ENCODE data around the gene CHCHD10.

The CHCHD10 gene

DNA sequence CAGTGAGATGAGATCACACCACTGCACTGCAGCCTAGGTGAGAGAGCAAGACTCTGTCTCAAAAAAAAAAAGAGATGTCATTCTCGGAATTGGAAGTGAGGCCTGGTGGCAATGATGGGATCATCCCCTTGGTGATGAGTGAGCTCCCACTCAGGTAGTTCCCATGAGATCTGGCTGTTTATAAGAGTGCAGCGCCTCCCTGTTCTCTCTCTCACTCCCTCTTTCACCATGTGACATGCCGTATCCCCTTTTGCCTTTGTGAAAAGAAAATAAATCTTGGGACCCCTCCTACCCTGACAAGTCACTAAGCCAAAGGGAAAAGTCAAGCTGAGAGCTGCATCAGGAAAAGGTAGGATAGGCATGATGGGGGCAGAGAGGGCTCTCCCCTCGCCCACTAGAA, 45.6 kb downstream of the CHCHD10 start:
- no peak for DNase-seq
- no peak overlapping the region for H3K18ac ChIP-seq (ENCODE audit: low read depth in 1 of 2, low read length in 2 of 2)
- H3K23ac ChIP-seq (ENCODE audit: low read length in 2 of 2) = no peak overlapping the region
- 95% methylated on average over 3 of the region's 4 CpGs for WGBS
- H2BK12ac ChIP-seq (ENCODE audit: low read length in 2 of 2) = no peak overlapping the region
- no peaks in the 10 kb centered on the region for H3K9me3 ChIP-seq (ENCODE audit: control insufficient read depth, low read length)
- no peak overlapping the region for H3K14ac ChIP-seq (ENCODE audit: low read length in 2 of 2)
- no peak overlapping the region for H3K4me2 ChIP-seq (ENCODE audit: low read length, poor library complexity, severe bottlenecking)
- no peak overlapping the region for H3K4ac ChIP-seq (ENCODE audit: low read depth in 1 of 2, low read length in 2 of 2)
- no peaks in the 10 kb centered on the region for H3K79me1 ChIP-seq (replicated peaks; ENCODE audit: low read length, poor library complexity, severe bottlenecking)
- no peak overlapping the region for H2AK5ac ChIP-seq (ENCODE audit: low read length, severe bottlenecking)
- H3K27me3 ChIP-seq (ENCODE audit: control insufficient read depth in 1 of 2, insufficient read depth in 1 of 2, low read length in 2 of 2) = peaks cover 0 to 3% of the 10 kb centered on the region in 2 experiments
- no peak overlapping the region for H2AFZ ChIP-seq (ENCODE audit: low read depth, low read length)
- no peaks in the 10 kb centered on the region for H3K36me3 ChIP-seq (ENCODE audit: control insufficient read depth in 1 of 2, insufficient read depth in 2 of 2, low read depth in 1 of 2, low read length in 2 of 2)
- H2BK120ac ChIP-seq (ENCODE audit: low read depth, low read length) = no peak overlapping the region
- no peak overlapping the region for H4K91ac ChIP-seq (ENCODE audit: low read length)
- no peak overlapping the region for H3K4me3 ChIP-seq (ENCODE audit: insufficient read depth in 1 of 2, low read depth in 1 of 2, low read length in 2 of 2)
- peaks cover 3% of the 10 kb centered on the region for H3K4me1 ChIP-seq (ENCODE audit: control insufficient read depth, insufficient read depth, low read depth, low read length)
- no peak overlapping the region for H2BK15ac ChIP-seq (ENCODE audit: low read depth, poor library complexity, severe bottlenecking)
- no peak overlapping the region for H4K8ac ChIP-seq (ENCODE audit: low read length)
- H3K27ac ChIP-seq (ENCODE audit: low read length, poor library complexity, severe bottlenecking) = no peak overlapping the region
- H2BK5ac ChIP-seq (ENCODE audit: low read depth, low read length, poor library complexity, severe bottlenecking) = no peak overlapping the region
- H3K9ac ChIP-seq (ENCODE audit: low read length) = no peak overlapping the region

DNA sequence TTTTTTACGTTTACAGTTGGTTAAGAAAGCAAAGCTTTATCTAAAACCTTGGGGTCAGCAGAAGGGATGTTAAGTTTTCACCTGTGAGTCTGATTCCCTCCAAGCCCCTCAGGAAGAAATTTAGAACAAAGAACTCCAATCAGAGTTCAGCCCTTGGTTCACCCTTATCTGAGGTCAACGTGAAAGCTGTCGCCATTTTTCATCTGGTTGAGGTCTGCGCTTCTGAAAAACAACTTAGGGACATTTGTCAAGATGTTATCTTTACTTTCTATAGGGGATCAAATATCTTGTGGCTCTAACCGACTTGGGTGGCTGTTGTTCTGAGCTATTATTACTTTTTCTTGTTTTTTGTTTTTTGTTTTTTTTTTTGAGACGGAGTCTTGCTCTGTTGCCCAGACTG, 46.9 kb downstream of the CHCHD10 start:
- Histone ChIP-seq H2BK12ac (ENCODE audit: low read length in 2 of 2) (no peak overlapping the region), H3K23ac (ENCODE audit: low read length in 2 of 2) (no peak overlapping the region), H2BK120ac (ENCODE audit: low read depth, low read length) (no peak overlapping the region), H2BK5ac (ENCODE audit: low read depth, low read length, poor library complexity, severe bottlenecking) (no peak overlapping the region), H4K8ac (ENCODE audit: low read length) (no peak overlapping the region), H3K79me1 (replicated peaks; ENCODE audit: low read length, poor library complexity, severe bottlenecking) (peaks cover 6% of the 10 kb centered on the region), H3K4me1 (ENCODE audit: control insufficient read depth, insufficient read depth, low read depth, low read length) (peaks cover 8% of the 10 kb centered on the region), H3K18ac (ENCODE audit: low read depth in 1 of 2, low read length in 2 of 2) (no peak overlapping the region), H3K14ac (ENCODE audit: low read length in 2 of 2) (no peak overlapping the region), H2AK5ac (ENCODE audit: low read length, severe bottlenecking) (no peak overlapping the region), H3K9ac (ENCODE audit: low read length) (no peak overlapping the region), H3K4me3 (ENCODE audit: insufficient read depth in 1 of 2, low read depth in 1 of 2, low read length in 2 of 2) (no peak overlapping the region), H3K27me3 (ENCODE audit: control insufficient read depth in 1 of 2, insufficient read depth in 1 of 2, low read length in 2 of 2) (no peaks in the 10 kb centered on the region), H3K4ac (ENCODE audit: low read depth in 1 of 2, low read length in 2 of 2) (no peak overlapping the region), H3K27ac (ENCODE audit: low read length, poor library complexity, severe bottlenecking) (no peak overlapping the region), H2BK15ac (ENCODE audit: low read depth, poor library complexity, severe bottlenecking) (no peak overlapping the region), H3K36me3 (ENCODE audit: control insufficient read depth in 1 of 2, insufficient read depth in 2 of 2, low read depth in 1 of 2, low read length in 2 of 2) (no peaks in the 10 kb centered on the region), H2AFZ (ENCODE audit: low read depth, low read length) (no peak overlapping the region), H3K9me3 (ENCODE audit: control insufficient read depth, low read length) (no peaks in the 10 kb centered on the region), H4K91ac (ENCODE audit: low read length) (no peak overlapping the region), H3K4me2 (ENCODE audit: low read length, poor library complexity, severe bottlenecking) (no peak overlapping the region)
- WGBS = 80% methylated on average over 6 of the region's 6 CpGs
- DNase-seq = no peak

DNA sequence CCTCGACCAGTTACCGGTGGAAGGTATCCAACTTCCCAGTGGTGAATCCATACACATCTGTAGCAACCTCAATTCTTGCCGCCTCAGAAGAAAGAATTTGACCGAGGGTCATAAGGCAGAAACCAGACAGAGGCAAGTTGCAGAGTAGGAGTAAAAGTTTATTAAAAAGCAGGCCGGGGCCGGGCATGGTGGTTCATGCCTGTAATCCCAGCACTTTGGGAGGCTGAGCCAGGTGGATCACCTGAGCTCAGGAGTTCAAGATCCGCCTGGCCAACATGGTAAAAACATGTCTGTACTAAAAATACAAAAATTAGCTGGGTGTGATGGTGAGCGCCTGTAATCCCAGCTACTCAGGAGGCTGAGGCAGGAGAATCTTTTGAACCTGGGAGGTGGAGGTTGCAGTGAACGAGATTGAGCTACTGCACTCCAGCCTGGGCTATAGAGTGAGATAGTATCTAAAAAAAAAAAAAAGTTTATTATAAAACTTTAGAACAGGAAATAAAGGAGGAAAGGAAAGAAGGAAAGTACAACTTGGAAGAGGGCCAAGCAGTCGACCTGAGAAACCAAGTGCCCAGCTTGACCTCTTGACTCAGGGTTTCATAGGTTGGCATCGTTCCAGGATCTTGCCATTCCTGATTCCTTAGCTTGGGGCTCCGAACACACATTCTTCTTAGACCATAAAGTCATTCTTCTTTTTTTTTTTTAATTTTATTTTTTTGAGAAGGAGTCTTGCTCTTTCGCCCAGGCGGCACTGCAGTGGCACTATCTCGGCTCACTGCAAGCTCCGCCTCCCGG, 49.2 kb downstream of the CHCHD10 start:
- no peak overlapping the region for H2AK5ac ChIP-seq (ENCODE audit: low read length, severe bottlenecking)
- H3K4ac ChIP-seq (ENCODE audit: low read depth in 1 of 2, low read length in 2 of 2) = no peak overlapping the region
- H3K4me2 ChIP-seq (ENCODE audit: low read length, poor library complexity, severe bottlenecking) = no peak overlapping the region
- peaks cover 15% of the 10 kb centered on the region for H3K79me1 ChIP-seq (replicated peaks; ENCODE audit: low read length, poor library complexity, severe bottlenecking)
- no peak overlapping the region for H3K9ac ChIP-seq (ENCODE audit: low read length)
- no peaks in the 10 kb centered on the region for H3K27me3 ChIP-seq (ENCODE audit: control insufficient read depth in 1 of 2, insufficient read depth in 1 of 2, low read length in 2 of 2)
- no peak overlapping the region for H4K91ac ChIP-seq (ENCODE audit: low read length)
- H3K4me3 ChIP-seq (ENCODE audit: insufficient read depth in 1 of 2, low read depth in 1 of 2, low read length in 2 of 2) = no peak overlapping the region
- H2BK12ac ChIP-seq (ENCODE audit: low read length in 2 of 2) = no peak overlapping the region
- H3K27ac ChIP-seq (ENCODE audit: low read length, poor library complexity, severe bottlenecking) = no peak overlapping the region
- peaks cover 13% of the 10 kb centered on the region for H3K4me1 ChIP-seq (ENCODE audit: control insufficient read depth, insufficient read depth, low read depth, low read length)
- no peak overlapping the region for H3K23ac ChIP-seq (ENCODE audit: low read length in 2 of 2)
- no peak overlapping the region for H3K18ac ChIP-seq (ENCODE audit: low read depth in 1 of 2, low read length in 2 of 2)
- no peak overlapping the region for H2AFZ ChIP-seq (ENCODE audit: low read depth, low read length)
- H4K8ac ChIP-seq (ENCODE audit: low read length) = no peak overlapping the region
- no peaks in the 10 kb centered on the region for H3K9me3 ChIP-seq (ENCODE audit: control insufficient read depth, low read length)
- DNase-seq = no peak
- 95% methylated on average over 14 of the region's 17 CpGs for WGBS
- H2BK120ac ChIP-seq (ENCODE audit: low read depth, low read length) = no peak overlapping the region
- no peak overlapping the region for H3K14ac ChIP-seq (ENCODE audit: low read length in 2 of 2)
- H2BK5ac ChIP-seq (ENCODE audit: low read depth, low read length, poor library complexity, severe bottlenecking) = no peak overlapping the region
- H3K36me3 ChIP-seq (ENCODE audit: control insufficient read depth in 1 of 2, insufficient read depth in 2 of 2, low read depth in 1 of 2, low read length in 2 of 2) = peaks cover 11 to 17% of the 10 kb centered on the region in 2 experiments
- H2BK15ac ChIP-seq (ENCODE audit: low read depth, poor library complexity, severe bottlenecking) = no peak overlapping the region

DNA sequence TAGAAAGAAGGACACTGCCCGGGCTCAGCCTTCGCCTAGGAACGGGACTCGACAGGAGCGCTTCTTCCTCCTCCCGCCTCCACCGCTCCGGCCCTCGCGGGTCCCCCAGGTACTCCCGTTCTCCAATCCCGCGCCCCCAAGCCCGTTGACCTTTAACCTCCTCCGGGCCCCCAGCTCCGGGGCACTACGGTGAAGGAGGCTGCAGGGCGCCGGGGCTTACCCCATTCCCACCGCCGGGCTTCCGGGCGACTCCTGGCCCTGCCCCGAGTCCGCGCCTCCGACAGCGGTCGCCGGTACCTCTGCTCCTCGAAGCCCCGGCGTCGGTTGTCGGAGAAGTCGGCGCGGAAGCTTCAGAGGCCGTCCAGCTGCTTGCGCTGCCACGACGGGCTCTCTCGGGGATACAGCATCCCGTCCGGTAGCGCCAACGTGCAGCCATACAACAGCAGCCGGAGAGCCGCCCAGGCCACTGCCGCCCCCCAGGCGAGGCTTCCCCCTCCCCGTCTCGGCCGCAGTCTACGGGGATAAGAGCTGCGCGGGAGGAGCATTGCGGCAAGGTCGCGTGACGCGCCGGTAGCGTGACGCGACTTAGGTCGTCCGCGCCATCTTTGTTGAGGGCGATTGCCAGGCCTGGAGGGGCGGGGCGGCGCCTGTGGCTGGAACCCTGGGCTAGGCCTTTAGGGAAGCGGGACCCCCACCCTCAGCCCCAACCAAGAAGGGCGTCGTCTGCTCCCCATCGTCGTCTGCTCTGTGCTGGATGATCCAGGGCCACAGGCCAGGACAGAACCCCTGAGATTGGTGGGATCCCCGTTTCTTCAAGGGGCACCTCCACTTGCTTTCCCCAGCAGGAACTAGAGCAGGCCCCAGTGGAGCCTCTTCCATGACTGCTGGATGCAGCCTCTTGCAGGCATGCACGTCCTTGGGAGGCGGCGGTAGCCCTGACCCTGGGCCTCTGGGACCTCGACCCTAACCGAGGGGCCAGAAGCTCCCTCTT, 50.7 kb downstream of the CHCHD10 start:
- 6% methylated on average over 84 of the region's 84 CpGs for WGBS
- H3K9ac ChIP-seq (ENCODE audit: low read length) = peak overlapping the region; percentile 94
- no peaks in the 10 kb centered on the region for H3K9me3 ChIP-seq (ENCODE audit: control insufficient read depth, low read length)
- H3K4me1 ChIP-seq (ENCODE audit: control insufficient read depth, insufficient read depth, low read depth, low read length) = peaks cover 13% of the 10 kb centered on the region
- peak overlapping the region; percentile 67 to 97 for H3K18ac ChIP-seq (ENCODE audit: low read depth in 1 of 2, low read length in 2 of 2)
- no peak overlapping the region for H2BK120ac ChIP-seq (ENCODE audit: low read depth, low read length)
- peak overlapping the region; percentile 99 for H2AFZ ChIP-seq (ENCODE audit: low read depth, low read length)
- peak overlapping the region; percentile 82 for H3K4me2 ChIP-seq (ENCODE audit: low read length, poor library complexity, severe bottlenecking)
- peak overlapping the region in 1 of 2 experiments; percentile 96 for H3K23ac ChIP-seq (ENCODE audit: low read length in 2 of 2)
- peak overlapping the region; percentile 73 to 92 for H3K4ac ChIP-seq (ENCODE audit: low read depth in 1 of 2, low read length in 2 of 2)
- peaks cover 22 to 23% of the 10 kb centered on the region in 2 experiments for H3K36me3 ChIP-seq (ENCODE audit: control insufficient read depth in 1 of 2, insufficient read depth in 2 of 2, low read depth in 1 of 2, low read length in 2 of 2)
- H2BK5ac ChIP-seq (ENCODE audit: low read depth, low read length, poor library complexity, severe bottlenecking) = no peak overlapping the region
- no peak overlapping the region for H3K27ac ChIP-seq (ENCODE audit: low read length, poor library complexity, severe bottlenecking)
- H2BK12ac ChIP-seq (ENCODE audit: low read length in 2 of 2) = peak overlapping the region in 1 of 2 experiments; percentile 67
- peak overlapping the region; percentile 92 for H4K91ac ChIP-seq (ENCODE audit: low read length)
- peak overlapping the region; percentile 65 for H2BK15ac ChIP-seq (ENCODE audit: low read depth, poor library complexity, severe bottlenecking)
- H3K27me3 ChIP-seq (ENCODE audit: control insufficient read depth in 1 of 2, insufficient read depth in 1 of 2, low read length in 2 of 2) = no peaks in the 10 kb centered on the region
- H2AK5ac ChIP-seq (ENCODE audit: low read length, severe bottlenecking) = no peak overlapping the region
- peak overlapping the region; percentile 100 for H4K8ac ChIP-seq (ENCODE audit: low read length)
- peaks cover 17% of the 10 kb centered on the region for H3K79me1 ChIP-seq (replicated peaks; ENCODE audit: low read length, poor library complexity, severe bottlenecking)
- peak overlapping the region; percentile 92 to 93 for H3K4me3 ChIP-seq (ENCODE audit: insufficient read depth in 1 of 2, low read depth in 1 of 2, low read length in 2 of 2)
- peak; percentile 88 for DNase-seq
- peak overlapping the region; percentile 83 to 96 for H3K14ac ChIP-seq (ENCODE audit: low read length in 2 of 2)
